KOPT-K1 (cell line): Measurements from ENCODE around the gene TSPAN18.

ENCODE experiments used
- H3K27ac ChIP-seq: fragments of 200-600 bp; sonication (generic); 2 replicates; pipeline ENCODE4 v1.5.1; 2016; ENCODE audit warnings: antibody characterized with exemption, mild to moderate bottlenecking, low read depth, low read length; ENCODE audit not compliant: poor library complexity, severe bottlenecking
- H3K36me3 ChIP-seq: fragments of 200-600 bp; sonication (generic); 2 replicates; pipeline ENCODE4 v1.5.1; 2017; ENCODE audit warnings: antibody characterized with exemption, mild to moderate bottlenecking, low read length, moderate library complexity; ENCODE audit not compliant: insufficient read depth
- H3K9me3 ChIP-seq: fragments of 200-600 bp; sonication (generic); 2 replicates; pipeline ENCODE4 v1.5.1; 2017; ENCODE audit warnings: antibody characterized with exemption, low read length, mild to moderate bottlenecking; ENCODE audit not compliant: insufficient read depth, poor library complexity, severe bottlenecking

The TSPAN18 gene

GRCh38 chr11:44878711-44879110 is 151.9 kb downstream of the TSPAN18 start:
- H3K9me3 ChIP-seq, result no peaks in the 10 kb centered on the region
- H3K27ac ChIP-seq, result no peak overlapping the region
- no peaks in the 10 kb centered on the region for H3K36me3 ChIP-seq

GRCh38 chr11:44879432-44879831 is 152.7 kb downstream of the TSPAN18 start:
- Histone ChIP-seq H3K27ac (no peak overlapping the region), H3K36me3 (no peaks in the 10 kb centered on the region), H3K9me3 (no peaks in the 10 kb centered on the region)

- H3K9me3 ChIP-seq, result no peaks in the 10 kb centered on the region
- no peaks in the 10 kb centered on the region for H3K36me3 ChIP-seq
- no peak overlapping the region for H3K27ac ChIP-seq
Measured at GRCh38 chr11:44880511-44880910, 153.7 kb downstream of the TSPAN18 start.

- Histone ChIP-seq H3K9me3 (no peaks in the 10 kb centered on the region), H3K36me3 (no peaks in the 10 kb centered on the region), H3K27ac (no peak overlapping the region)
Measured at GRCh38 chr11:44880953-44881352, 154.2 kb downstream of the TSPAN18 start.

GRCh38 chr11:44883277-44883676 is 156.5 kb downstream of the TSPAN18 start:
- H3K9me3 ChIP-seq, result no peaks in the 10 kb centered on the region
- H3K36me3 ChIP-seq, result no peaks in the 10 kb centered on the region
- H3K27ac ChIP-seq, result no peak overlapping the region

GRCh38 chr11:44884056-44884455 is 157.3 kb downstream of the TSPAN18 start:
- H3K27ac ChIP-seq, result no peak overlapping the region
- H3K9me3 ChIP-seq, result no peaks in the 10 kb centered on the region
- H3K36me3 ChIP-seq, result no peaks in the 10 kb centered on the region

- no peak overlapping the region for H3K27ac ChIP-seq
Measured at GRCh38 chr11:44885065-44885810, 158.5 kb downstream of the TSPAN18 start.

GRCh38 chr11:44885919-44886789 is 159.4 kb downstream of the TSPAN18 start:
- Histone ChIP-seq H3K9me3 (no peaks in the 10 kb centered on the region), H3K36me3 (no peaks in the 10 kb centered on the region), H3K27ac (no peak overlapping the region)

More at GRCh38 chr11:44885065-44885810, 158.5 kb downstream of the TSPAN18 start:
- Histone ChIP-seq H3K9me3 (no peaks in the 10 kb centered on the region), H3K36me3 (no peaks in the 10 kb centered on the region)

- Histone ChIP-seq H3K27ac (no peak overlapping the region), H3K36me3 (no peaks in the 10 kb centered on the region), H3K9me3 (no peaks in the 10 kb centered on the region)
Measured at GRCh38 chr11:44886790-44887140, 160.0 kb downstream of the TSPAN18 start.

- no peaks in the 10 kb centered on the region for H3K36me3 ChIP-seq
- no peaks in the 10 kb centered on the region for H3K9me3 ChIP-seq
- no peak overlapping the region for H3K27ac ChIP-seq
Measured at GRCh38 chr11:44887636-44888035, 160.9 kb downstream of the TSPAN18 start.

- Histone ChIP-seq H3K9me3 (no peaks in the 10 kb centered on the region), H3K27ac (no peak overlapping the region), H3K36me3 (no peaks in the 10 kb centered on the region)
Measured at GRCh38 chr11:44889266-44889665, 162.5 kb downstream of the TSPAN18 start.

- H3K9me3 ChIP-seq, result no peaks in the 10 kb centered on the region
- H3K27ac ChIP-seq, result no peak overlapping the region
- H3K36me3 ChIP-seq, result no peaks in the 10 kb centered on the region
Measured at GRCh38 chr11:44892843-44893242, 166.1 kb downstream of the TSPAN18 start.

GRCh38 chr11:44893308-44893822 is 166.6 kb downstream of the TSPAN18 start:
- H3K27ac ChIP-seq, result no peak overlapping the region
- no peaks in the 10 kb centered on the region for H3K36me3 ChIP-seq

GRCh38 chr11:44893846-44894617 is 167.3 kb downstream of the TSPAN18 start:
- Histone ChIP-seq H3K27ac (no peak overlapping the region), H3K9me3 (no peaks in the 10 kb centered on the region), H3K36me3 (no peaks in the 10 kb centered on the region)

More at GRCh38 chr11:44893308-44893822, 166.6 kb downstream of the TSPAN18 start:
- H3K9me3 ChIP-seq, result no peaks in the 10 kb centered on the region

GRCh38 chr11:44899959-44900358 is 173.2 kb downstream of the TSPAN18 start:
- Histone ChIP-seq H3K9me3 (no peaks in the 10 kb centered on the region), H3K36me3 (no peaks in the 10 kb centered on the region), H3K27ac (no peak overlapping the region)
